ENCODE results near the gene CHRNA4. TPM values are rescaled to one million over a fixed set of nuclear protein-coding genes. Genes with fewer than 3 reads are reported as not detected.
"Not testable (repeated sequence)": the region's sequence is repeated elsewhere in the genome, so short reads cannot be mapped to it uniquely, and the experiment has no call there.

CHRNA4 gene
- total and polyA plus RNA-seq, 9 of the 15 experiments (the other 6 are each of a cell fraction or from before 2014, with no cell fraction given): not detected

DNA sequence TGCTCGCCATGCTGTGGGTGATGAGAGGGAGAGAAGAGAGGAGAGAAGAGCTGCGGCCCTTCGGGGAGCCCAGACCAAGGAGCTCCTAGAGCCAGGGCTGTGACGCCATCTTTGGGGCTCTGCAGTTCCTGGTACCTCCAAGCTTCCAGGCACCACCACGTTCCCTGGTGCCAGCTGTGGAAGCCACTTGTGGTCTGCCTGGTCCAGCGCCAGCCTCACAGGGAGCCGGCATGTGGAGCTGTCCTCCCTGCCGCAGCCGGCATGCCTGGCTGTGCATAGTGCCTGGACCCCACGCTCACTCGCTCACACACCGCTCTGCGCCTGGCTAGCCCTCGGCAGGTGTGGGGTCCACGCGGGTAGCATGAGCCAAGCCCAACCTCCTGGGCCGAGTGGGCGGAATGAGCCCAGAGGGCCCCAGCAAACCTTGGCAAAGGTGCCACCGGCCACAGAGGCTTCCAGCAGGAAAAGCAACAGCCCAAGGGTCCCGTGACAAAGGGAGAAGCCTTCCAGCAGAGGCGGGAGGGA is 19.3 kb upstream of the CHRNA4 start:
- Histone ChIP-seq H3K9ac (ENCODE audit: insufficient read depth in 1 of 2, low read depth in 2 of 2, low read length in 2 of 2) (no peak overlapping the region), H3K27ac (ENCODE audit: extremely low read depth, low read depth, low read length) (no peak overlapping the region), H3K9me1 (ENCODE audit: control insufficient read depth, insufficient read depth, low read length) (no peaks in the 10 kb centered on the region), H3K4me2 (ENCODE audit: insufficient read depth, low read length) (no peak overlapping the region), H3K27me3 (ENCODE audit: control insufficient read depth in 2 of 2, insufficient read depth in 2 of 2, low read length in 2 of 2) (peaks cover 0 to 39% of the 10 kb centered on the region in 2 experiments; a peak in 2 of 5 replicates), H2AFZ (ENCODE audit: low read depth, low read length) (no peak overlapping the region), H3K4me3 (no peak overlapping the region), H3K79me2 (ENCODE audit: control insufficient read depth, insufficient read depth, low read length) (no peaks in the 10 kb centered on the region), H3K36me3 (ENCODE audit: control insufficient read depth, insufficient read depth, low read length) (no peaks in the 10 kb centered on the region), H4K20me1 (replicated peaks; ENCODE audit: control insufficient read depth, insufficient read depth, low read length) (no peaks in the 10 kb centered on the region), H3K4me1 (replicated peaks in 1 of 2; ENCODE audit: control insufficient read depth in 2 of 2, insufficient read depth in 2 of 2, low read length in 2 of 2) (peaks cover 0 to 8% of the 10 kb centered on the region in 2 experiments; a peak in 2 of 5 replicates), H3K9me3 (replicated peaks; ENCODE audit: control insufficient read depth, insufficient read depth, low read depth, low read length) (no peaks in the 10 kb centered on the region)
- 0% methylated on average over 11 of the region's 21 CpGs for WGBS (ENCODE audit: insufficient coverage, low coverage, missing lambda C conversion rate)
- DNase-seq (ENCODE audit: extremely low read depth in 1 of 4, low spot score in 3 of 4): no peak
- intact Hi-C loops (cut with micrococcal nuclease): loop anchor here (2.0 to 5.0 kb wide), 3 partner anchors 70 to 198 kb away; no protein-coding TSS in a partner anchor
- no TSS peak for BruUV-seq (replicated peaks)
- TF ChIP-seq TAF15 (IDR thresholded peaks at IDR 0.05; ENCODE audit: low read depth, low read length): no peak
- ChIA-PET POLR2A (no interaction called here), CTCF (ENCODE audit: low intra/inter-chr PET ratio) (interaction anchor here (2.2 kb wide), 1 partner anchor 71 kb away, joined by 10 read pairs; no protein-coding TSS in a partner anchor)
- no peak for FAIRE-seq
- no peak for ATAC-seq
- in situ Hi-C loops (cut with MboI): no loop called here

DNA sequence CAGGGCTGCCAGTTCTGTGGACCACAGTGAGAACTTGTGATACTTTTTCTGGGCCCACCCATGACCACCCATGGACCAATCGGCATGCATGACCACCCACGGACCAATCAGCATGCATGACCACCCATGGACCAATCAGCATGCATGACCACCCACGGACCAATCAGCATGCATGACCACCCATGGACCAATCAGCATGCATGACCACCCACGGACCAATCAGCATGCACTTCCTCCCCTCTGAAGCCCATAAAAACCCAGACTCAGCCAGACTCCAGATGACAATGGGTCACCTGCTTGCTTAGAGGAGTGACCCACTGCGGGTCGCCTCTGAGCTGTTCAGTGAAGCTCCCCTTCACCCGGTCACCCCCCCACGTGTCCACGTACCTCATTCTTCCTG is 18.7 kb upstream of the CHRNA4 start:
- H3K4me1 ChIP-seq (replicated peaks in 1 of 2; ENCODE audit: control insufficient read depth in 2 of 2, insufficient read depth in 2 of 2, low read length in 2 of 2); H3K27ac ChIP-seq (ENCODE audit: extremely low read depth, low read depth, low read length); H3K79me2 ChIP-seq (ENCODE audit: control insufficient read depth, insufficient read depth, low read length); BruUV-seq (replicated peaks); H3K9me3 ChIP-seq (replicated peaks; ENCODE audit: control insufficient read depth, insufficient read depth, low read depth, low read length); in situ Hi-C loops (cut with MboI); H4K20me1 ChIP-seq (replicated peaks; ENCODE audit: control insufficient read depth, insufficient read depth, low read length); H3K36me3 ChIP-seq (ENCODE audit: control insufficient read depth, insufficient read depth, low read length); H3K4me2 ChIP-seq (ENCODE audit: insufficient read depth, low read length); CTCF ChIA-PET (ENCODE audit: low intra/inter-chr PET ratio); POLR2A ChIA-PET; H3K4me3 ChIP-seq; H3K9ac ChIP-seq (ENCODE audit: insufficient read depth in 1 of 2, low read depth in 2 of 2, low read length in 2 of 2); H3K9me1 ChIP-seq (ENCODE audit: control insufficient read depth, insufficient read depth, low read length); H2AFZ ChIP-seq (ENCODE audit: low read depth, low read length): not testable (repeated sequence)
- peaks cover 0 to 41% of the 10 kb centered on the region in 2 experiments; a peak in 2 of 5 replicates for H3K27me3 ChIP-seq (ENCODE audit: control insufficient read depth in 2 of 2, insufficient read depth in 2 of 2, low read length in 2 of 2)
- FAIRE-seq (peak; percentile 93), ATAC-seq (peak; percentile 58), DNase-seq (ENCODE audit: extremely low read depth in 1 of 4, low spot score in 3 of 4) (peak in 1 of 4 experiments; percentile 36)
- intact Hi-C loops (cut with micrococcal nuclease): loop anchor here (2.0 to 5.0 kb wide), 3 partner anchors 69 to 198 kb away; no protein-coding TSS in a partner anchor
- WGBS (ENCODE audit: insufficient coverage, low coverage, missing lambda C conversion rate): under 1% methylated on average over 9 of the region's 9 CpGs
- peak; percentile 31; the same call in 1 of the 2 replicates for TF ChIP-seq USF1 (CRISPR knock-in tag; IDR thresholded peaks at IDR 0.05)
- peak; percentile 22 for TF ChIP-seq FOS (IDR thresholded peaks at IDR 0.05; ENCODE audit: extremely low read depth, insufficient read length)
- peak; percentile 21; the same call in 1 of the 2 replicates for TF ChIP-seq SPI1 (IDR thresholded peaks at IDR 0.05; ENCODE audit: borderline replicate concordance, low read depth, low read length)

Measured in K562 (cell line).